HepG2 (cell line): Measurements from ENCODE around the gene C1GALT1. TPM values are rescaled to one million over a fixed set of nuclear protein-coding genes. Genes with fewer than 3 reads are reported as not detected.
A peak's percentile ranks its signal among the peaks of the same experiment; 100 is the strongest.

Source experiments
- ATAC-seq: fragments of 200-7000 bp; cut with Tn5 transposase; 3 replicates; pipeline ENCODE4 v1.9.1; 2020; ENCODE audit warnings: mild to moderate bottlenecking, moderate library complexity
- BruUV-seq: library from RNA; stranded (reverse); fragments of 400-500 nt; replicated peaks from 2 replicates; lab custom pipeline; 2021; lab: Mats Ljungman, UMichigan
- CTCF ChIA-PET: fragments of 300-600 bp; formaldehyde crosslinking; extraction: SDS; loops from one replicate; lab custom pipeline; 2021; ENCODE audit warnings: low total read pairs, inconsistent platforms, low intra/inter-chr PET ratio; lab: Yijun Ruan, JAX
- POLR2A ChIA-PET: fragments of 350-600 bp; sonication (Branson Sonifier 250); formaldehyde crosslinking; loops from one replicate; lab custom pipeline; 2020; ENCODE audit warnings: antibody characterized with exemption, inconsistent platforms; lab: Yijun Ruan, JAX
- DNase-seq: peaks from one replicate; pipeline ENCODE4 v3.0.0-alpha.2; 2015; ENCODE audit warnings: low spot score
- FAIRE-seq: peaks from 3 replicates; lab custom pipeline; 2011; peaks lifted over from hg19 to GRCh38; lab: Jason Lieb, UNC
- H2AFZ ChIP-seq: one replicate; pipeline ENCODE4 v1.6.1; 2011; ENCODE audit warnings: low read length, inconsistent platforms
- H3K27ac ChIP-seq: fragments of 300-600 bp; 3 replicates; pipeline ENCODE4 v1.8.0; 2011; ENCODE audit warnings: mixed run types, mild to moderate bottlenecking, mixed read lengths, low read length, inconsistent platforms; ENCODE audit not compliant: insufficient read depth; ENCODE audit errors: extremely low read length
- H3K27me3 ChIP-seq, 2 experiments: fragments of 200-600 bp in 1 of 2; 2 replicates in 1 of 2; 3 replicates in 1 of 2; pipeline versions ENCODE4 v1.6.0 to v1.8.0; 2011; ENCODE audit warnings: low read length in 2 of 2, mild to moderate bottlenecking in 2 of 2, moderate library complexity in 2 of 2, inconsistent platforms in 1 of 2; ENCODE audit not compliant: insufficient read depth in 2 of 2, control insufficient read depth in 1 of 2
- H3K36me3 ChIP-seq, 2 experiments: fragments of 200-600 bp in 1 of 2; replicated peaks in 1 of 2; 2 replicates in 1 of 2; 3 replicates in 1 of 2; pipeline versions ENCODE4 v1.5.1 to v1.8.0; 2011; ENCODE audit warnings: low read length in 2 of 2, inconsistent platforms in 1 of 2; ENCODE audit not compliant: insufficient read depth in 2 of 2, control insufficient read depth in 1 of 2
- H3K4me1 ChIP-seq: 2 replicates; pipeline ENCODE4 v1.5.1; 2012; ENCODE audit warnings: low read length, inconsistent platforms; ENCODE audit not compliant: insufficient read depth
- H3K4me2 ChIP-seq: 2 replicates; pipeline ENCODE4 v1.6.0; 2011; ENCODE audit warnings: low read depth, low read length, inconsistent platforms
- H3K4me3 ChIP-seq, 3 experiments: fragments of 200-600 bp in 1 of 3; sonication (generic), shearing (Covaris generic) in 1 of 3; replicated peaks in 1 of 3; 2 replicates each; pipeline ENCODE4 v1.5.1; 2011 to 2016; ENCODE audit warnings: low read length in 3 of 3, inconsistent platforms in 2 of 3, low read depth in 2 of 3, mild to moderate bottlenecking in 2 of 3, control low read depth in 1 of 3, mixed read lengths in 1 of 3; ENCODE audit not compliant: insufficient read depth in 1 of 3
- H3K79me2 ChIP-seq: one replicate; pipeline ENCODE4 v1.6.1; 2011; ENCODE audit warnings: low read length, inconsistent platforms; ENCODE audit not compliant: insufficient read depth
- H3K9ac ChIP-seq: 2 replicates; pipeline ENCODE4 v1.6.0; 2011; ENCODE audit warnings: mild to moderate bottlenecking, low read depth, low read length, inconsistent platforms; ENCODE audit not compliant: insufficient read depth
- H3K9me3 ChIP-seq: 2 replicates; pipeline ENCODE4 v1.5.1; 2012; ENCODE audit warnings: mild to moderate bottlenecking, low read length
- H4K20me1 ChIP-seq: 2 replicates; pipeline ENCODE4 v1.6.0; 2011; ENCODE audit warnings: inconsistent platforms, mild to moderate bottlenecking, low read length, moderate library complexity; ENCODE audit not compliant: insufficient read depth
- HNF4A ChIP-seq: sonication (generic); formaldehyde crosslinking; IDR thresholded peaks from 2 replicates; pipeline ENCODE4 v1.4.0; 2020; ENCODE audit warnings: missing genetic modification reagents
- RBM22 ChIP-seq: fragments of 200-400 bp; formaldehyde crosslinking; optimal IDR thresholded peaks from 2 replicates; pipeline ENCODE3; 2017; ENCODE audit warnings: mild to moderate bottlenecking, low read length, moderate library complexity
- TAF15 ChIP-seq: fragments of 200-400 bp; formaldehyde crosslinking; IDR thresholded peaks from one replicate; pipeline ENCODE4 v1.6.1; 2018; ENCODE audit warnings: mild to moderate bottlenecking, low read depth, low read length; ENCODE audit not compliant: poor library complexity, severe bottlenecking
- ZNF17 ChIP-seq: sonication (generic); formaldehyde crosslinking; IDR thresholded peaks from 2 replicates; pipeline ENCODE4 v1.5.0; 2020; ENCODE audit warnings: mild to moderate bottlenecking, missing genetic modification reagents
- ZNF331 ChIP-seq: sonication (generic); formaldehyde crosslinking; IDR thresholded peaks from 2 replicates; pipeline ENCODE4 v1.4.0; 2020; ENCODE audit warnings: missing genetic modification reagents
- ZNF816 ChIP-seq: sonication (generic); formaldehyde crosslinking; IDR thresholded peaks from 2 replicates; pipeline ENCODE4 v1.8.0; 2022; ENCODE audit warnings: missing genetic modification reagents, mild to moderate bottlenecking, borderline replicate concordance
- WGBS: methylation state at CpG from one replicate; pipeline ENCODE4 v1.1.6; 2017; ENCODE audit warnings: low lambda C conversion rate; 5-methylcytosine and 5-hydroxymethylcytosine counted together
- in situ Hi-C: cut with HindIII; loops from 2 replicates; pipeline ENCODE4 v1.10.0; 2017; ENCODE audit warnings: low pct_unique_long_range_greater_than_20kb; ENCODE audit not compliant: extremely low pct_ligation_motif_present
- intact Hi-C: fragments of 100-400 bp; cut with micrococcal nuclease; formaldehyde crosslinking; loops from one replicate; pipeline ENCODE4 v1.10.0; 2022; ENCODE audit not compliant: unreplicated experiment
- polyA plus RNA-seq, 8 experiments: library from polyadenylated mRNA; depleted of rRNA in 3 of 8; stranded (reverse) in 7 of 8; unstranded in 1 of 8; fragments of >200 nt; fragmentation: Illumina TruSeq in 4 of 8; extraction: Trizol in 4 of 8; gene quantifications; 2 replicates each; pipeline versions ENCODE4 v1.2.1 to v1.2.3, GENCODE V29; 2011 to 2016; ENCODE audit warnings: low read depth in 4 of 8, missing spikeins in 1 of 8, mixed read lengths in 1 of 8; ENCODE audit not compliant: insufficient read depth in 1 of 8
- total RNA-seq, 5 experiments: library from RNA; depleted of rRNA; stranded (reverse); fragments of >200 nt; fragmentation: Illumina TruSeq; extraction: Trizol; gene quantifications; 2 replicates each; pipeline ENCODE4 v1.2.3, GENCODE V29; 2016; ENCODE audit warnings: low read depth in 1 of 5
- TF ChIP-seq, protein P1 (sequence below): sonication (generic); formaldehyde crosslinking; IDR thresholded peaks from 2 replicates; pipeline ENCODE4 v1.5.1; 2020; ENCODE audit warnings: mild to moderate bottlenecking, moderate library complexity, missing genetic modification reagents
- TF ChIP-seq, protein P2 (sequence below): IDR thresholded peaks from 2 replicates; pipeline ENCODE4 v1.6.1; 2018; ENCODE audit warnings: missing genetic modification reagents
- TF ChIP-seq, protein P3 (sequence below): sonication (generic); formaldehyde crosslinking; IDR thresholded peaks from 2 replicates; pipeline ENCODE4 v1.4.0; 2020; ENCODE audit warnings: missing genetic modification reagents
- TF ChIP-seq, protein P4 (sequence below): sonication (generic); formaldehyde crosslinking; IDR thresholded peaks from 2 replicates; pipeline ENCODE4 v1.8.0; 2022; ENCODE audit warnings: missing genetic modification reagents, mild to moderate bottlenecking, moderate library complexity, borderline replicate concordance
- TF ChIP-seq, protein P5 (sequence below): sonication (generic); formaldehyde crosslinking; conservative IDR thresholded peaks from 2 replicates; pipeline ENCODE4 v1.4.0; 2020; ENCODE audit warnings: missing genetic modification reagents

Gene C1GALT1
- total and polyA plus RNA-seq, 2 of the 13 experiments (the other 11 are each of a cell fraction or from before 2014, with no cell fraction given): 57.1 to 65.9 TPM

DNA sequence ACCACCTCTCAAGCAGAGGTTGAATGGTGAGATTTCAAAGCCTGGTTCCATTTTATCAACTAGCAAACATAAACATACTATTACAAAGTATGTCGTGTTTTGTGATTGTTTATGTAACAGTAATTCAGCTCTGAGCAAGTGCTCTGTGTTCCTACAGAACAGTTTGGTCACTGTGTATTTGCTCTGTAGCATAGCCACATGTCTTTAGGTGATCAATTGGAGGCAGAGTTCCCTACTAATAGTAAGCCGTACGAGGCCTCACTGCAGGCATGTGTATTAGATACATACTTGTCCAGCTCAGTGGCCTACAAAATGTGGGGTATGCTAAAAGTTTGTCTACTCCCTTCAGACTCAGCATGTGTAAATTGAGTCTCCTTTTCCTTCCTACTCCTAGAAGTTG is 53.0 kb downstream of the C1GALT1 start:
- ChIA-PET POLR2A (no interaction called here), CTCF (no interaction called here)
- no peak overlapping the region for H3K9ac ChIP-seq
- H3K36me3 ChIP-seq: peaks cover 17 to 62% of the 10 kb centered on the region in 2 experiments
- no peak overlapping the region for H3K4me2 ChIP-seq
- ATAC-seq (no peak), DNase-seq (no peak), FAIRE-seq (no peak)
- H2AFZ ChIP-seq: no peak overlapping the region
- no peak overlapping the region for H3K4me3 ChIP-seq
- WGBS: 100% methylated on average over 3 of the region's 3 CpGs
- no peaks in the 10 kb centered on the region for H3K4me1 ChIP-seq
- peaks cover 11% of the 10 kb centered on the region for H4K20me1 ChIP-seq
- intact Hi-C loops: no loop called here
- H3K27me3 ChIP-seq: no peaks in the 10 kb centered on the region
- in situ Hi-C loops: no loop called here
- H3K79me2 ChIP-seq: peaks cover 38% of the 10 kb centered on the region
- peak; percentile 80 for TF ChIP-seq RBM22
- TF ChIP-seq, protein P1, sequence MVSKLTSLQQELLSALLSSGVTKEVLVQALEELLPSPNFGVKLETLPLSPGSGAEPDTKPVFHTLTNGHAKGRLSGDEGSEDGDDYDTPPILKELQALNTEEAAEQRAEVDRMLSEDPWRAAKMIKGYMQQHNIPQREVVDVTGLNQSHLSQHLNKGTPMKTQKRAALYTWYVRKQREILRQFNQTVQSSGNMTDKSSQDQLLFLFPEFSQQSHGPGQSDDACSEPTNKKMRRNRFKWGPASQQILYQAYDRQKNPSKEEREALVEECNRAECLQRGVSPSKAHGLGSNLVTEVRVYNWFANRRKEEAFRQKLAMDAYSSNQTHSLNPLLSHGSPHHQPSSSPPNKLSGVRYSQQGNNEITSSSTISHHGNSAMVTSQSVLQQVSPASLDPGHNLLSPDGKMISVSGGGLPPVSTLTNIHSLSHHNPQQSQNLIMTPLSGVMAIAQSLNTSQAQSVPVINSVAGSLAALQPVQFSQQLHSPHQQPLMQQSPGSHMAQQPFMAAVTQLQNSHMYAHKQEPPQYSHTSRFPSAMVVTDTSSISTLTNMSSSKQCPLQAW (CRISPR knock-in tag): no peak
- H3K9me3 ChIP-seq: peaks cover 5% of the 10 kb centered on the region; the same call in 1 of the 2 replicates
- H3K27ac ChIP-seq: no peak overlapping the region
- no TSS peak for BruUV-seq

DNA sequence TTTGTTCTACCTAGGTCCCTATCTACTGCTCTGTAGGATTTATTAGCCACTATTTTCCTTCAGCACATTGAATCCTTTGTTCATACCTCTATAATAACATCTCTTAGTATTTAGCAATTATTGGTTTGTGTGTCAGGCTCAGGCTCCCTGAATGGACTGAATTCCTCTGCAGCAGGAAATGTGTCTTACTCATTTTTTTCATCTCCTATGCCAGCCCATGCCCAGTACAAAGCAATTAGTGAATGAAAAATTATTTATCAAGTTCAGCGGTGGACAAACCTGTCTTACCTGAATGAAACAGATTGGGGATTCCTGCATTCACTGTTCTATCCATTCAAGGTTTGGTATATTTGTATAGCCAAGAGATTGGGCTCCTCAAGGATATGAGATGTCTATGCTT is 53.7 kb downstream of the C1GALT1 start:
- in situ Hi-C loops: no loop called here
- ATAC-seq: no peak
- Histone ChIP-seq H3K27ac (no peak overlapping the region), H4K20me1 (peaks cover 11% of the 10 kb centered on the region), H3K9me3 (peaks cover 2% of the 10 kb centered on the region; the same call in 1 of the 2 replicates), H3K9ac (no peak overlapping the region), H3K4me3 (no peak overlapping the region), H3K4me1 (no peaks in the 10 kb centered on the region), H3K36me3 (peaks cover 17 to 66% of the 10 kb centered on the region in 2 experiments), H3K27me3 (no peaks in the 10 kb centered on the region), H3K79me2 (peaks cover 31% of the 10 kb centered on the region), H3K4me2 (no peak overlapping the region), H2AFZ (no peak overlapping the region)
- CTCF ChIA-PET: no interaction called here
- POLR2A ChIA-PET: no interaction called here
- FAIRE-seq: no peak
- 96% methylated on average over 1 of the region's 1 CpG for WGBS
- BruUV-seq: no TSS peak
- DNase-seq: no peak
- no peak for TF ChIP-seq HNF4A
- TF ChIP-seq ZNF331: no peak
- TF ChIP-seq, protein P2, sequence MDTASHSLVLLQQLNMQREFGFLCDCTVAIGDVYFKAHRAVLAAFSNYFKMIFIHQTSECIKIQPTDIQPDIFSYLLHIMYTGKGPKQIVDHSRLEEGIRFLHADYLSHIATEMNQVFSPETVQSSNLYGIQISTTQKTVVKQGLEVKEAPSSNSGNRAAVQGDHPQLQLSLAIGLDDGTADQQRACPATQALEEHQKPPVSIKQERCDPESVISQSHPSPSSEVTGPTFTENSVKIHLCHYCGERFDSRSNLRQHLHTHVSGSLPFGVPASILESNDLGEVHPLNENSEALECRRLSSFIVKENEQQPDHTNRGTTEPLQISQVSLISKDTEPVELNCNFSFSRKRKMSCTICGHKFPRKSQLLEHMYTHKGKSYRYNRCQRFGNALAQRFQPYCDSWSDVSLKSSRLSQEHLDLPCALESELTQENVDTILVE (CRISPR knock-in tag): no peak
- TF ChIP-seq, protein P3, sequence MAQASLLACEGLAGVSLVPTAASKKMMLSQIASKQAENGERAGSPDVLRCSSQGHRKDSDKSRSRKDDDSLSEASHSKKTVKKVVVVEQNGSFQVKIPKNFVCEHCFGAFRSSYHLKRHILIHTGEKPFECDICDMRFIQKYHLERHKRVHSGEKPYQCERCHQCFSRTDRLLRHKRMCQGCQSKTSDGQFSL (CRISPR knock-in tag): no peak
- TF ChIP-seq TAF15: no peak
- no peak for TF ChIP-seq ZNF816 (CRISPR knock-in tag)
- TF ChIP-seq, protein P4, sequence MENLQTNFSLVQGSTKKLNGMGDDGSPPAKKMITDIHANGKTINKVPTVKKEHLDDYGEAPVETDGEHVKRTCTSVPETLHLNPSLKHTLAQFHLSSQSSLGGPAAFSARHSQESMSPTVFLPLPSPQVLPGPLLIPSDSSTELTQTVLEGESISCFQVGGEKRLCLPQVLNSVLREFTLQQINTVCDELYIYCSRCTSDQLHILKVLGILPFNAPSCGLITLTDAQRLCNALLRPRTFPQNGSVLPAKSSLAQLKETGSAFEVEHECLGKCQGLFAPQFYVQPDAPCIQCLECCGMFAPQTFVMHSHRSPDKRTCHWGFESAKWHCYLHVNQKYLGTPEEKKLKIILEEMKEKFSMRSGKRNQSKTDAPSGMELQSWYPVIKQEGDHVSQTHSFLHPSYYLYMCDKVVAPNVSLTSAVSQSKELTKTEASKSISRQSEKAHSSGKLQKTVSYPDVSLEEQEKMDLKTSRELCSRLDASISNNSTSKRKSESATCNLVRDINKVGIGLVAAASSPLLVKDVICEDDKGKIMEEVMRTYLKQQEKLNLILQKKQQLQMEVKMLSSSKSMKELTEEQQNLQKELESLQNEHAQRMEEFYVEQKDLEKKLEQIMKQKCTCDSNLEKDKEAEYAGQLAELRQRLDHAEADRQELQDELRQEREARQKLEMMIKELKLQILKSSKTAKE (CRISPR knock-in tag): no peak
- TF ChIP-seq, protein P5, sequence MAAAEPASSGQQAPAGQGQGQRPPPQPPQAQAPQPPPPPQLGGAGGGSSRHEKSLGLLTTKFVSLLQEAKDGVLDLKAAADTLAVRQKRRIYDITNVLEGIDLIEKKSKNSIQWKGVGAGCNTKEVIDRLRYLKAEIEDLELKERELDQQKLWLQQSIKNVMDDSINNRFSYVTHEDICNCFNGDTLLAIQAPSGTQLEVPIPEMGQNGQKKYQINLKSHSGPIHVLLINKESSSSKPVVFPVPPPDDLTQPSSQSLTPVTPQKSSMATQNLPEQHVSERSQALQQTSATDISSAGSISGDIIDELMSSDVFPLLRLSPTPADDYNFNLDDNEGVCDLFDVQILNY: no peak
- no peak for TF ChIP-seq ZNF17 (CRISPR knock-in tag)
- intact Hi-C loops: no loop called here
